Activated CD8-positive, alpha-beta memory T cell treated with anti-CD3 and anti-CD28 coated beads, Interleukin-2, amount 50 U/mL, for 24 hours (primary cell): ENCODE results near the gene WDR35.

ENCODE experiments used
- DNase-seq: peaks from one replicate; pipeline ENCODE4 v3.0.0-alpha.2; 2020; ENCODE audit errors: extremely low read depth

The WDR35 gene

DNA sequence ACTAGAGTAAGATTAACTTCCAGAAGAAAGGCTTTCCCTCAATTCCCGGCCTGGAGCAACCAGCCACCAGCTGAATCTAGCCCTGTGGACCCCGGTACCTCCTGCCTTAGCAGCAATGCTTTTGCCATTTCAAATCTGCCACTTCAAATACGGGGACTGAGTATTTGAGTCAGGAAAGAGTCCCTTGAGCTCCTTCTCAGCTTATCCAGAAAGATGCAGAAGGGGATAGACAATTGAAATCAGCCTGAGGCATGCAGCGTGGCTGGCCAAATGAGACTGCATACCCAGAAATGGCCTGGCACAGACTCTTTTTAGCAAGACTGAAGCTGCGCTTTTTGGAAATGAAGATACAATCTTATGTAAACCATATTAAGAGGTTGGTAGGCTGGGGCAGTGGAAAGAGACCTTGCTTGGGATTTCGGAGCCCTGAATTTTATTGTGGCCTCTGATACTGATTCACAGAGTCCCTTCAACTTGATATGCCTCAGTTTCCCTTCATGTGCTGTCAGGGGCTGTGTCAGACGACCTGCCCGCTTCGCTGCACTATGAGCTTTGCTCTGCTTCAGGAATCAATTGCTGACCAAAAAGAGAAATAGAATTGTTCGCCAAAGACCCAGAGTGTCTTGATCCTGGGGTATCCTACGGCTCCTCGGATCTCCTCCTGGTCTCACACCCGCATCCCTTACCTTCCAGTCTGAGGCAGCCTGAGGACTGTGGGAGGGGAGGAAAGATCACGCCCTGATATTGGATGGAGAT, 21.5 kb upstream of the WDR35 start:
- no peak for DNase-seq

DNA sequence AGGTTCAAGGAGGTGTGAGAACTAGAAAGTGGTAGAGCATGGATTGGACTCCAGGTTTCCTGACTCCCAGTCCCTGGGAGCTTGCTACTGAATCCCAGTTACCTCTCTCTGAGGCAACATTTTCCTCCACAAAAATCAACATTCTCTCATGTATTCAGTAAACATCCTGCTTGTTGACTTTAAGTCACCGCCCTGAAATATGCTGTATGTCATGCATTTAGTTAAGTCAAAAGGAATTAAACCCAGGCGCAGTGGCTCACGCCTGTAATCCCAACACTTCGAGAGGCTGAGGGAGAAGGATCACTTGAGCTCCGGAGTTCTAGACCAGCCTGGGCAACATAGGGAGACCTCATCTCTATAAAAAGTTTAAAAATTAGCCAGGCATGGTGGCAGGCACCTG, 18.8 kb upstream of the WDR35 start:
- no peak for DNase-seq

- no peak for DNase-seq
Observed at GRCh38 chr2:20005891-20006470, 16.1 kb upstream of the WDR35 start.

- no peak for DNase-seq
Observed at GRCh38 chr2:20005067-20005627, 15.2 kb upstream of the WDR35 start.

- DNase-seq, result no peak
Observed at GRCh38 chr2:20001361-20001863, 11.5 kb upstream of the WDR35 start.

DNA sequence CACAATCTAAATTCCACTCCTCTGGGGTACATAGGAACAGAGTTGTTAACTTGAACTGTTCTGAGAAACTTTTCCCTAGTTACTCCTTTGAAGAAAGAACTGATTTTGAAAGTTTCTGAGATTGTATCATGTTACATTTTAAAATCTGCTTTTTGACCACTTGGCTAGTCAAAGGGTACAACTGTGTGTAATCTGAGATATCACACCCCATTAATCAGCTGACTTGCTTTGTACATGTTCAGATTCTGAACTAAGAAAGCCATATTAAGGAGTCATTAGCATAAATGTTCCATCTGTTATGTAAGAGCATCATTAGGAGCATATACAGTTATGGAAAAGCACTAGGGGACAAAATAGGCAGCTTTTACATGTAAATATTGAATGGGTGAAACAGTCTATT, 3.8 kb upstream of the WDR35 start:
- no peak for DNase-seq

DNA sequence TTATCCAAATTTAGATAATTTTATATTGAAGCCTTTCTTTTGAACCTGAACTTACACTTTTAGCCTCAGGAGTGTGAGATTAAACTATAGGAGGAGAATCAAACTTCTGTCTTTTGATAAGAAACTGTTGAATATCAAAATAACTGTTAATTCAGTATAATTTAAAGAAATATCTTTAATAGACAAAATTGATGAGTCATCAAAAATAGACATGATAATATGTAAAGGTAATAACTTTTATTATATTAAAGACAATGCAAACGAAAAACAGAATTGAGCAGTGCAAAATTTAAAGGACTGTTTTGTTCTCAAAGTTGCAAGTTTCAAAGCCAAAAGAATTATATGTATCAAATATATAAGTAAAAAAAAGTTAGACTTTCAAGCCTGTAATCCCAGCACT, 2.0 kb upstream of the WDR35 start:
- no peak for DNase-seq

DNA sequence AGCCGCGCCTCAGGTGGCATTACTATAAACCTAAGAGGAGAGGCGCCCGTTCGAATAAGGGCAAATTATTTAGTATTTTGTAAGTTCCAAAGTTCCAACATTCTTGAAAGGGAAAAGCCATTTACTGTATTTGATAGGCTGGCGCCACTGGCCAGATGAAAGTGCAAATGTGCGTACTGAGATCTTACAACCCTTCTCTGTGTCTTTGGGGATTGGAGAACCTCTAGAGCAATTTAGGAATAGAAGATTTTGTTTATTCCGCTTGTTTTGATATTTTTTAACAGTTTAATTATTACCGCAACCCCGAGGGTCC, 467 bp upstream of the WDR35 start:
- no peak for DNase-seq

GRCh38 chr2:19989342-19989666, 601 bp downstream of the WDR35 start:
- DNase-seq, result no peak

DNA sequence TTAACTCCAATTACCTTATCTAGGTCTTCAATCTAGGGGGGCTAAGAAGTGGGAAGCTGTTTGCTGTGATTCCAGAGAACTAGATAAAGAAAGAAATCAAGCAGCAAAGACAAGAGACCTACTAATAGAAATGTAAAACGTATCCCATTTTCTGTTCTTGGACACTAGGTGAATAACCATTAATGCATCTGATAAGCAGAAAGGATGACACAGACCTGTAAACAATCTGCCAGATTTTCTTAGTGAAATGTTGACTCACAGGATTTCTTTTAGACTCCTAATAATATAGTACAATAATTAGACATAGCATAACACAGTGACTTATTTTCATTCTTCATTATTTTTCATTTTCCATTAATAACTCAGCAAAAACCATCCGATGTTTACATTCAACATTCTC, 1.3 kb downstream of the WDR35 start:
- no peak for DNase-seq

- no peak for DNase-seq
Observed at GRCh38 chr2:19987936-19988335, 2.0 kb downstream of the WDR35 start.

GRCh38 chr2:19982268-19982667, 7.6 kb downstream of the WDR35 start:
- DNase-seq, result no peak

GRCh38 chr2:19979932-19980331, 10.0 kb downstream of the WDR35 start:
- no peak for DNase-seq

DNA sequence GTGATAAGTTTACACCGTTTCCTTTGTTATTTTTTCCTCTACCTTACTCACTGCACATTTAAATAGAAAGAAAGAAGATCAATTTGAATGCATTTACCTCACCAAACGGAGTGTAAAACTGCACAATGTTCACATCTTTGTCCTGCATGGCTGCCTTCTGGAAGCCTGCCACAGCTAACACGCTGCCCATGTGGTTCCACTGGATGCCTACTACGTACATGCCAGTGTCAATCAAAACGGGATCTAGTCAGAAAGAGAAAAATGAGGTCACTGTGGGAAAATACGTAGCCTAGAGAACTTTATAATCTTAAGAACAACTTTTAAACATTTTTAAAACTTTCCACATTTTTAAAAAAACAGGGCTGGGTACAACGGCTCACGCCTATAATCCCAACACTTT, 16.4 kb downstream of the WDR35 start:
- DNase-seq, result no peak

GRCh38 chr2:19971691-19972090, 18.2 kb downstream of the WDR35 start:
- DNase-seq, result no peak

DNA sequence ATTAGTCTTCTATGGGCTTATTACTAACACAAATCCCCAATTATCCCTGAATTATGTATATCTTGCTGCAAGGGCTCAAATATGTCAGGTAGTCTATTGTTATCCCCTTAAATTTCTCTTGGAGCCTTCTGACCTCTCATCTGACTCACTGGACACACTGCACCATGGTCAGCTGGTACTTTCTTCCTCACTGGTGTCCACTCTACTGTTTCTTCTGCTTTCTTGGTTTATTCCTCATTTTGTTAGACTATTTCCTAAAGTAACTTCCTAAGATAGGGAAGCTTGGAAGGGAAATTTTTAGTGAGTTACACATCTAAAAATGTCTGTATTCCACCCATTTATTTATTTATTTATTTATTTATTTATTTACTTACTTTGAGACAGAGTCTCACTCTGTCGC, 26.5 kb downstream of the WDR35 start:
- no peak for DNase-seq

DNA sequence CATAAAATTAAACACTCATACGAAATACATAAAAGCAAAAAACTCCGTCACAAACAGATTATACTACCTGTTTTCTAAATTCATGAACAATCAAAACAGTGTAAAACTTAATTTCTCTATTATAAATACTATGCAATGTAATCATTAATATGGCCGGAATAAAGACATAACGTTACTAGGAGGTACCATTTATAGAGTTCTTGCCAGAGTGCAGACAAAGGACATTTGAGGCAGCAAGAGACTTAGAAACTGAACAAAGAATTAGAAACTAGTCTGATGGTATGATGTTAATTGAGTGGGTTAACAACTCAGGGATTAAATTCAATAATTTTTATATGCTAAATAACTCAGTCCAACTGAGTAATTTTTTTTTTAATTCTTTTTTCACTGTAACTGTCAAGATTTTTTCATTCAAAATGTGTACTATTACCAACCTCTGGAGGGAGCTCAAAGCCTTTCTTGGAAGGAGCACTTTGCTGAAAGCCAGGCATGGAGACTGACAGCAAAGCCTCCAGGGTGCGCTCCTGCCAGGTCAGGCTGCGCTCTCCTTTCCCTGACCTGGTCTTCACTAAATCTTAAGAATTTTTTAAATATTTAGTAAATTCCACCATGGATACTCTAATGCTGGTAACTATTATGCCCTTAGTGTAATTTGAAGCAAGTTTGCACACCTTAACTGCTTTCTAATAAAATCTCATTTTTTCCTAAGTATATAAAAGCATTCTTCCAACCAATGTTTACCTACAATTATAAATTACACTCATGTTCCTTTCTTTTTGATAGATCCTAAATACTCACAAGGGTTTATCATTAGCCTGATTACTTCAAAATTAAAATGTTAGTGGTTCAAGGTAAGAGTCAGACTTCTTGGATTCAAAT, 34.1 kb downstream of the WDR35 start:
- DNase-seq, result no peak

DNA sequence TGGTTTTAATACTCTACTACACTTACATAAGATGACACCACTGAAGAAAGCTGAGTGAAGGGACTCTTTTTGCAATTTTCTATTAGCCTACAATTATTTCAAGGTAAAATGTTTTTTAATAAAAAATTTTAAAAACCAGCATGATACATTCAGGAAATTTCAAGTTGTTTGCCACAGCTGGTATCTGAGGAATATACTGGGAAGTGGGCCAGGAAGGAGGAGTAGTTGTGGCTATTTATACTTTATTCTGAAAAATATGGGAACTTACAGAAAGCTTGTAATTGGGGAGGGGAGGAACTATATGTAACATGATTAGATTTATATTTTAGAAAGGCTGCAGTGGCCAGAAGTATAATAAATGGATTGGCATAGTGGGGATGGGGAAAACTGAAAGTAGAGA, 40.8 kb downstream of the WDR35 start:
- DNase-seq, result no peak

GRCh38 chr2:19947184-19947940, 42.5 kb downstream of the WDR35 start:
- no peak for DNase-seq

DNA sequence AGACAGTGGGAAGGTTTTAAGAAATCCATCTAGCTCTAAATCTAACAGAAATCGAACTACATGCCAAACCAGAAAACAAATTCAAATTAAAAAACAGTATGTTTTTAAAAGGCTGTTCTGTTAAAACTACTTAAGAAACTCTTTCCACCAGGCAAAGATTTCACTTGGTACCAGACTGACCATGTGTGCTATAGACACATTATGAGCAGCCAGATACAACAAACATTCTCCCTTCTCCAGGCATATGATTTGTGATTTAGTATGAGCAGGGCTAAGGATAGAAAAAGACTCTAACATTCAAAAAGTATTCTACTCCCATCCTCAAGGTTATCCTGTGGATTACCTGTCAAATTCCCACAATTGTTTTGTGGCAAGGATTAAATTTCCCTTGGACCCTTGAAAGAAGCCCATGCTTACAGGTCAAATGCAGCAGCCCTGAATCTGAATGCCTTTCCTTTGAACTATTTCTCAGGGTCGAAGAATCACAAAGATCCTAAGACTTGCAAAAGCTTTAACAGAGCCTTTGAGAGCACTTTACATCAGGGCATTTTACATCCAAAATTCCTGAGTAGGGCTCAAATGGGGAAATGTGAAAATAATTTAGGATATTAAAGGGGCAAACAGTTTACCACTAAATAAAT, 45.6 kb downstream of the WDR35 start:
- DNase-seq, result no peak

DNA sequence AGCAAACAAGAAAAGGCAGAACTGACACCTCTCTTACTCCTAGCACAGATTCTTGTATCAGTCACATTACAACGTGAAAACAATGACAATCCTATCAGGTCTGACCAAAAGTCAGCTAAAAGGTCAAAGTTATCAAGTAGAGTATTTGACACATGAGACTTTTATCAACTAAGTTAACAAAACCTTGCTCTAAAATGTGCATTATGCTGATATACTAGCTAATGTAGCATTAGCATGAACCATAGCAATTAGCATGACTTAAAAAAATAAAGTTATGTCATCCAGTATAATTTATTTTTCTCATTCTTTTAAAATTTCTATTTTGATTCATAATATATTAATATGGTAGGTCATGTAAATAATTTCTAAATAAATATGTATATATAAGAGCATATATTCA, 46.7 kb downstream of the WDR35 start:
- DNase-seq, result no peak
